ENCODE data around the gene PDE5A. TPM values are rescaled to one million over a fixed set of nuclear protein-coding genes. Genes with fewer than 3 reads are reported as not detected.
"Not testable (repeated sequence)": the region's sequence is repeated elsewhere in the genome, so short reads cannot be mapped to it uniquely, and the experiment has no call there.

The PDE5A gene
- total RNA-seq, 1 donor, result 1.3 TPM

GRCh38 chr4:119647558-119647957, 19.0 kb upstream of the PDE5A start:
- no peak for DNase-seq (ENCODE audit: low read depth in 2 of 3, low spot score in 2 of 3)

- DNase-seq (ENCODE audit: low read depth in 2 of 3, low spot score in 2 of 3), result no peak
Observed at GRCh38 chr4:119646347-119647071, 17.9 kb upstream of the PDE5A start.

GRCh38 chr4:119643306-119644042, 14.9 kb upstream of the PDE5A start:
- peak in 1 of 3 donors; percentile 5 for DNase-seq (ENCODE audit: low read depth in 2 of 3, low spot score in 2 of 3)

- DNase-seq (ENCODE audit: low read depth in 2 of 3, low spot score in 2 of 3), result no peak
Observed at GRCh38 chr4:119641765-119642164, 13.2 kb upstream of the PDE5A start.

GRCh38 chr4:119638359-119638758, 9.8 kb upstream of the PDE5A start:
- no peak for DNase-seq (ENCODE audit: low read depth in 2 of 3, low spot score in 2 of 3)

- not testable (repeated sequence) for DNase-seq (ENCODE audit: low read depth in 2 of 3, low spot score in 2 of 3)
Observed at GRCh38 chr4:119636851-119637250, 8.2 kb upstream of the PDE5A start.

- no peak for DNase-seq (ENCODE audit: low read depth in 2 of 3, low spot score in 2 of 3)
Observed at GRCh38 chr4:119632216-119632615, 3.6 kb upstream of the PDE5A start.

GRCh38 chr4:119629142-119629471, 503 bp upstream of the PDE5A start:
- no peak for DNase-seq (ENCODE audit: low read depth in 2 of 3, low spot score in 2 of 3)

GRCh38 chr4:119627267-119628255, 1.0 kb downstream of the PDE5A start:
- DNase-seq (ENCODE audit: low read depth in 2 of 3, low spot score in 2 of 3), result peak; percentile 35 to 60 (median 47)

GRCh38 chr4:119626943-119627266, 1.7 kb downstream of the PDE5A start:
- DNase-seq (ENCODE audit: low read depth in 2 of 3, low spot score in 2 of 3), result no peak

- DNase-seq (ENCODE audit: low read depth in 2 of 3, low spot score in 2 of 3), result no peak
Observed at GRCh38 chr4:119626420-119626819, 2.2 kb downstream of the PDE5A start.

- DNase-seq (ENCODE audit: low read depth in 2 of 3, low spot score in 2 of 3), result no peak
Observed at GRCh38 chr4:119625761-119626160, 2.8 kb downstream of the PDE5A start.

GRCh38 chr4:119624356-119624755, 4.2 kb downstream of the PDE5A start:
- no peak for DNase-seq (ENCODE audit: low read depth in 2 of 3, low spot score in 2 of 3)

GRCh38 chr4:119623025-119623424, 5.6 kb downstream of the PDE5A start:
- no peak for DNase-seq (ENCODE audit: low read depth in 2 of 3, low spot score in 2 of 3)

- peak in 1 of 3 donors; percentile 14 for DNase-seq (ENCODE audit: low read depth in 2 of 3, low spot score in 2 of 3)
Observed at GRCh38 chr4:119615068-119615719, 13.4 kb downstream of the PDE5A start.

GRCh38 chr4:119604266-119604665, 24.3 kb downstream of the PDE5A start:
- DNase-seq (ENCODE audit: low read depth in 2 of 3, low spot score in 2 of 3), result no peak

- DNase-seq (ENCODE audit: low read depth in 2 of 3, low spot score in 2 of 3), result no peak
Observed at GRCh38 chr4:119602366-119602765, 26.2 kb downstream of the PDE5A start.

GRCh38 chr4:119598521-119598920, 30.1 kb downstream of the PDE5A start:
- DNase-seq (ENCODE audit: low read depth in 2 of 3, low spot score in 2 of 3), result no peak

GRCh38 chr4:119597377-119597776, 31.2 kb downstream of the PDE5A start:
- DNase-seq (ENCODE audit: low read depth in 2 of 3, low spot score in 2 of 3), result no peak

- DNase-seq (ENCODE audit: low read depth in 2 of 3, low spot score in 2 of 3), result no peak
Observed at GRCh38 chr4:119593698-119594097, 34.9 kb downstream of the PDE5A start.

GRCh38 chr4:119592830-119593229, 35.8 kb downstream of the PDE5A start:
- no peak for DNase-seq (ENCODE audit: low read depth in 2 of 3, low spot score in 2 of 3)
